HEK293 (cell line): ENCODE results near the gene SRD5A1.

Source experiments
- CTCF ChIA-PET: fragments of 350-600 bp; formaldehyde crosslinking; extraction: SDS; loops from one replicate; lab custom pipeline; 2021; ENCODE audit warnings: antibody characterized with exemption; lab: Yijun Ruan, JAX
- POLR2A ChIA-PET: fragments of 300-600 bp; formaldehyde crosslinking; extraction: SDS; loops from one replicate; lab custom pipeline; 2020; ENCODE audit warnings: antibody characterized with exemption, inconsistent platforms; lab: Yijun Ruan, JAX
- H3K27ac ChIP-seq: fragments of 200-500 bp; sonication (Bioruptor generic); 2 replicates; pipeline ENCODE4 v1.5.1; 2014; ENCODE audit warnings: low read depth, low read length, control low read depth, inconsistent platforms; ENCODE audit errors: extremely low read depth
- H3K36me3 ChIP-seq, 2 experiments: fragments of 200-500 bp in 1 of 2; sonication (Bioruptor generic) in 1 of 2; 1 replicate in 1 of 2; 2 replicates in 1 of 2; pipeline ENCODE4 v1.5.1; 2014 to 2017; ENCODE audit warnings: inconsistent platforms in 2 of 2, low read length in 2 of 2; ENCODE audit not compliant: control insufficient read depth in 2 of 2, insufficient read depth in 1 of 2
- H3K4me1 ChIP-seq: fragments of 200-500 bp; sonication (Bioruptor generic); 2 replicates; pipeline ENCODE4 v1.5.1; 2014; ENCODE audit warnings: mild to moderate bottlenecking, low read length, inconsistent platforms; ENCODE audit not compliant: control insufficient read depth, insufficient read depth
- H3K4me3 ChIP-seq: 2 replicates; pipeline ENCODE4 v1.5.1; 2011; ENCODE audit warnings: low read depth, mild to moderate bottlenecking, control low read depth, low read length, moderate library complexity
- H3K9me3 ChIP-seq: fragments of 200-500 bp; sonication (Bioruptor generic); 2 replicates; pipeline ENCODE4 v1.5.1; 2014; ENCODE audit warnings: low read depth, low read length, inconsistent platforms; ENCODE audit not compliant: control insufficient read depth, insufficient read depth
- EGR2 ChIP-seq: fragments of 450-650 bp; formaldehyde crosslinking; IDR thresholded peaks from 2 replicates; pipeline ENCODE4 v1.5.1; 2016; ENCODE audit warnings: low read depth, missing biosample characterization, missing genetic modification characterization
- FEZF1 ChIP-seq: fragments of 450-650 bp; formaldehyde crosslinking; IDR thresholded peaks from 2 replicates; pipeline ENCODE4 v1.5.1; 2016; ENCODE audit warnings: missing biosample characterization, missing genetic modification characterization
- HIC1 ChIP-seq: fragments of 450-650 bp; formaldehyde crosslinking; IDR thresholded peaks from 2 replicates; pipeline ENCODE4 v1.5.1; 2016; ENCODE audit warnings: missing biosample characterization, missing genetic modification characterization
- PRDM1 ChIP-seq: fragments of 450-650 bp; formaldehyde crosslinking; IDR thresholded peaks from 2 replicates; pipeline ENCODE4; 2016; ENCODE audit warnings: missing biosample characterization, missing genetic modification characterization
- RBAK ChIP-seq: fragments of 450-650 bp; formaldehyde crosslinking; IDR thresholded peaks from 2 replicates; pipeline ENCODE4 v1.5.1; 2016; ENCODE audit warnings: missing biosample characterization, missing genetic modification characterization
- REPIN1 ChIP-seq: fragments of 450-650 bp; formaldehyde crosslinking; IDR thresholded peaks from 2 replicates; pipeline ENCODE4 v1.5.1; 2017; ENCODE audit warnings: missing biosample characterization, missing genetic modification characterization, low read depth
- WT1 ChIP-seq: fragments of 450-650 bp; formaldehyde crosslinking; IDR thresholded peaks from 2 replicates; pipeline ENCODE4 v1.5.1; 2016; ENCODE audit warnings: missing biosample characterization, missing genetic modification characterization
- ZNF121 ChIP-seq: fragments of 450-650 bp; formaldehyde crosslinking; IDR thresholded peaks from 2 replicates; pipeline ENCODE4 v1.5.1; 2016; ENCODE audit warnings: missing biosample characterization, missing genetic modification characterization
- ZNF148 ChIP-seq: fragments of 450-650 bp; formaldehyde crosslinking; IDR thresholded peaks from 2 replicates; pipeline ENCODE4 v1.5.0; 2017; ENCODE audit warnings: missing biosample characterization, missing genetic modification characterization, borderline replicate concordance
- ZNF473 ChIP-seq: fragments of 450-650 bp; formaldehyde crosslinking; IDR thresholded peaks from 2 replicates; pipeline ENCODE4 v1.5.1; 2017; ENCODE audit warnings: missing biosample characterization, missing genetic modification characterization
- ZNF510 ChIP-seq: fragments of 450-650 bp; formaldehyde crosslinking; IDR thresholded peaks from 2 replicates; pipeline ENCODE4 v1.5.1; 2018; ENCODE audit warnings: mild to moderate bottlenecking, missing genetic modification characterization, missing biosample characterization; ENCODE audit not compliant: insufficient replicate concordance
- ZNF580 ChIP-seq: fragments of 450-650 bp; formaldehyde crosslinking; IDR thresholded peaks from 2 replicates; pipeline ENCODE4 v1.5.1; 2016; ENCODE audit warnings: missing biosample characterization, missing genetic modification characterization
- ZNF596 ChIP-seq: fragments of 450-650 bp; IDR thresholded peaks from 2 replicates; pipeline ENCODE4 v1.5.0; 2018; ENCODE audit warnings: missing biosample characterization, mild to moderate bottlenecking, missing genetic modification characterization, moderate library complexity
- ZNF600 ChIP-seq: fragments of 450-650 bp; formaldehyde crosslinking; IDR thresholded peaks from 2 replicates; pipeline ENCODE4 v1.5.1; 2016; ENCODE audit warnings: missing biosample characterization, missing genetic modification characterization
- ZNF624 ChIP-seq: fragments of 450-650 bp; formaldehyde crosslinking; IDR thresholded peaks from 2 replicates; pipeline ENCODE4 v1.5.1; 2017; ENCODE audit warnings: missing biosample characterization, missing genetic modification characterization
- ZNF670 ChIP-seq: fragments of 450-650 bp; formaldehyde crosslinking; IDR thresholded peaks from 2 replicates; pipeline ENCODE4 v1.5.1; 2016; ENCODE audit warnings: missing biosample characterization, missing genetic modification characterization, low read depth
- ZNF843 ChIP-seq: fragments of 450-650 bp; formaldehyde crosslinking; IDR thresholded peaks from 2 replicates; pipeline ENCODE4 v1.5.1; 2016; ENCODE audit warnings: missing biosample characterization, missing genetic modification characterization

SRD5A1 gene

GRCh38 chr5:6721442-6721841 lies 88.2 kb downstream of the SRD5A1 start (continued):
- TF ChIP-seq ZNF510 (tag by site-specific recombination) (no peak), ZNF670 (no peak), ZNF624 (tag by site-specific recombination) (no peak), FEZF1 (tag by site-specific recombination) (no peak), ZNF148 (tag by site-specific recombination) (no peak), ZNF843 (no peak), ZNF473 (tag by site-specific recombination) (no peak), WT1 (tag by site-specific recombination) (no peak)
- TF ChIP-seq, all 188 proteins: peak for 4

- Histone ChIP-seq H3K9me3 (no peaks in the 10 kb centered on the region), H3K36me3 (peaks cover 0 to 60% of the 10 kb centered on the region in 2 experiments; a peak in 1 of 3 replicates)
- CTCF ChIA-PET = interaction anchor here (1.0 kb wide), 1 partner anchor 8 kb away, joined by 3 read pairs; no protein-coding TSS in a partner anchor
- no peak for TF ChIP-seq ZNF580 (tag by site-specific recombination)
- TF ChIP-seq ZNF121 (tag by site-specific recombination) = no peak
- 0 out of 2 replicates have a peak, but pooled peaks have one; percentile 21 for TF ChIP-seq PRDM1 (tag by site-specific recombination)
- TF ChIP-seq, all 188 proteins: peak for 1
- Histone ChIP-seq H3K4me1 (peaks cover 39% of the 10 kb centered on the region), H3K4me3 (no peak overlapping the region), H3K27ac (no peak overlapping the region)
- POLR2A ChIA-PET = interaction anchor here (1.9 kb wide), 1 partner anchor 89 kb away, joined by 4 read pairs; the partner anchor contains the start of genes NSUN2 and SRD5A1
Measured at GRCh38 chr5:6722015-6722414, 88.8 kb downstream of the SRD5A1 start.

- H3K36me3 ChIP-seq = peaks cover 0 to 47% of the 10 kb centered on the region in 2 experiments; a peak in 1 of 3 replicates
- no peak overlapping the region for H3K27ac ChIP-seq
- TF ChIP-seq WT1 (tag by site-specific recombination) (no peak), ZNF600 (tag by site-specific recombination) (peak; percentile 25; the same call in 1 of the 2 replicates)
- H3K9me3 ChIP-seq = no peaks in the 10 kb centered on the region
- ChIA-PET POLR2A (interaction anchor here (1.9 kb wide), 1 partner anchor 90 kb away, joined by 4 read pairs; the partner anchor contains the start of genes NSUN2 and SRD5A1), CTCF (no interaction called here)
- peaks cover 44% of the 10 kb centered on the region for H3K4me1 ChIP-seq
- H3K4me3 ChIP-seq = no peak overlapping the region
Measured at GRCh38 chr5:6723122-6723815, 90.0 kb downstream of the SRD5A1 start.

- ChIA-PET POLR2A (no interaction called here), CTCF (no interaction called here)
- Histone ChIP-seq H3K36me3 (peaks cover 0 to 41% of the 10 kb centered on the region in 2 experiments; a peak in 1 of 3 replicates), H3K9me3 (no peaks in the 10 kb centered on the region), H3K27ac (no peak overlapping the region), H3K4me1 (peaks cover 49% of the 10 kb centered on the region), H3K4me3 (no peak overlapping the region)
- TF ChIP-seq HIC1 (no peak), EGR2 (tag by site-specific recombination) (no peak), REPIN1 (tag by site-specific recombination) (no peak), ZNF596 (no peak), RBAK (tag by site-specific recombination) (no peak)
Measured at GRCh38 chr5:6723816-6724300, 90.6 kb downstream of the SRD5A1 start.
